Panc1 (cell line): Measurements from ENCODE around the gene SUPT20H.

Source experiments
- REST ChIP-seq, 2 experiments: IDR thresholded peaks; 2 replicates each; pipeline ENCODE4 v1.6.1; 2011 to 2012; ENCODE audit warnings: low read depth in 2 of 2, control low read depth in 1 of 2, low read length in 1 of 2, mild to moderate bottlenecking in 1 of 2, moderate library complexity in 1 of 2; ENCODE audit not compliant: insufficient read depth in 1 of 2
- TF ChIP-seq, protein P1 (sequence below): fragments of 450-650 bp; IDR thresholded peaks from 2 replicates; pipeline ENCODE4 v1.5.1; 2017; ENCODE audit warnings: mild to moderate bottlenecking

- no peak for TF ChIP-seq REST (IDR thresholded peaks at IDR 0.05; ENCODE audit: insufficient read depth in 1 of 2, low read depth in 2 of 2, low read length in 1 of 2)
- TF ChIP-seq, protein P1, sequence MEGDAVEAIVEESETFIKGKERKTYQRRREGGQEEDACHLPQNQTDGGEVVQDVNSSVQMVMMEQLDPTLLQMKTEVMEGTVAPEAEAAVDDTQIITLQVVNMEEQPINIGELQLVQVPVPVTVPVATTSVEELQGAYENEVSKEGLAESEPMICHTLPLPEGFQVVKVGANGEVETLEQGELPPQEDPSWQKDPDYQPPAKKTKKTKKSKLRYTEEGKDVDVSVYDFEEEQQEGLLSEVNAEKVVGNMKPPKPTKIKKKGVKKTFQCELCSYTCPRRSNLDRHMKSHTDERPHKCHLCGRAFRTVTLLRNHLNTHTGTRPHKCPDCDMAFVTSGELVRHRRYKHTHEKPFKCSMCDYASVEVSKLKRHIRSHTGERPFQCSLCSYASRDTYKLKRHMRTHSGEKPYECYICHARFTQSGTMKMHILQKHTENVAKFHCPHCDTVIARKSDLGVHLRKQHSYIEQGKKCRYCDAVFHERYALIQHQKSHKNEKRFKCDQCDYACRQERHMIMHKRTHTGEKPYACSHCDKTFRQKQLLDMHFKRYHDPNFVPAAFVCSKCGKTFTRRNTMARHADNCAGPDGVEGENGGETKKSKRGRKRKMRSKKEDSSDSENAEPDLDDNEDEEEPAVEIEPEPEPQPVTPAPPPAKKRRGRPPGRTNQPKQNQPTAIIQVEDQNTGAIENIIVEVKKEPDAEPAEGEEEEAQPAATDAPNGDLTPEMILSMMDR = no peak
These were observed 41.7 kb upstream of the SUPT20H start for GRCh38 chr13:37101201-37101600.
